ENCODE measurements around the gene AARS2. TPM values are rescaled to one million over a fixed set of nuclear protein-coding genes. Genes with fewer than 3 reads are reported as not detected.

The AARS2 gene
- total and polyA plus RNA-seq, 9 of the 15 experiments (the other 6 are each of a cell fraction or from before 2014, with no cell fraction given), result 0.97 to 34.0 (median 18.3) TPM

DNA sequence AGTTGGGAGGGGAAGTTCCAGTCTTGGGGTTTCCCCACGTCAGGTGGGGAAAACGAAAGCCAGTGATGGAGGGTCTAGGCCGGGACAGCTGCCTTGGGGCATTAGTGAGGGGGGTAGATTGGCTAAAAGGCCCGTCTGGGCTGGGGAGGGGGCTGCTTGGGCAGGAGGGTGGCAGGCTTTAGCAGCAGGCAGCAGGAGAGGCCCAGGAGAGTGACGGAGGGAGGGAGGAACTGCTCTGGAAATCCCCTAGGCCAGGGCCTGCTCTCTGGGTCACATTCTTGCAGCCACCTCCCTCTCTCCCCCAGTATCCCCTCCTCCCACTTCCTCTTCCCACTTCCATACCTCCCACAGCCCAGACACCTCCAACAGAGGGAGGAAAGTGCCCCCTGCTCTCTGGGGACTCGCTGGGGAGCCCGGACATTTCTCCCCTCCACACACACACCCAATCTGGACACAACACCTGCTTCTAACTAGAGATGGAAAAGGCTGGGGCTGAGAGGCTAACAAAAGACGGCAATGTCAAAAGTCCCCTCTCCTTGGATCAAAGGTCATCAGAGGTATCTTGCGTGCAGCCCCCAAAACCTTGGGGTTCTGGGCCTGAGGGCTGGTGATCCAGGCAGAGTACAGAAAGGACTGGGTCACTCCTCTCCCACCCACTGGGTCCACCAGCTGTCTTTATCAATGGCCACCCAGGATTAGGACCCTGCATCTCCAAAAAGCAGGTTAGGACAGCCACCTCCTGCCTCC, 49.6 kb downstream of the AARS2 start:
- H3K79me2 ChIP-seq (ENCODE audit: control insufficient read depth, insufficient read depth, low read length), result peaks cover 17% of the 10 kb centered on the region
- peaks cover 41% of the 10 kb centered on the region; the same call in 1 of the 3 replicates for H3K36me3 ChIP-seq (ENCODE audit: control insufficient read depth, insufficient read depth, low read length)
- no peak overlapping the region; the same call in 2 of the 3 replicates for H3K27ac ChIP-seq (ENCODE audit: extremely low read depth, low read depth, low read length)
- H3K4me1 ChIP-seq (replicated peaks in 1 of 2; ENCODE audit: control insufficient read depth in 2 of 2, insufficient read depth in 2 of 2, low read length in 2 of 2), result peaks cover 19 to 34% of the 10 kb centered on the region in 2 experiments; a peak in 4 of 5 replicates
- no peak overlapping the region for H2AFZ ChIP-seq (ENCODE audit: low read depth, low read length)
- no peaks in the 10 kb centered on the region for H4K20me1 ChIP-seq (replicated peaks; ENCODE audit: control insufficient read depth, insufficient read depth, low read length)
- H3K27me3 ChIP-seq (ENCODE audit: control insufficient read depth in 2 of 2, insufficient read depth in 2 of 2, low read length in 2 of 2), result peaks cover 2% of the 10 kb centered on the region in 2 experiments; a peak in 3 of 5 replicates
- no peaks in the 10 kb centered on the region for H3K9me1 ChIP-seq (ENCODE audit: control insufficient read depth, insufficient read depth, low read length)
- H3K9me3 ChIP-seq (replicated peaks; ENCODE audit: control insufficient read depth, insufficient read depth, low read depth, low read length), result no peaks in the 10 kb centered on the region
- POLR2A ChIA-PET, result interaction anchor here (0.5 to 8.2 kb wide), 8 partner anchors 9 to 367 kb away, joined by 3 to 69 read pairs (median 4); partner anchors contain the start of gene HSP90AB1
- 43% methylated on average over 8 of the region's 9 CpGs for WGBS (ENCODE audit: insufficient coverage, low coverage, missing lambda C conversion rate)
- intact Hi-C loops (cut with micrococcal nuclease) (loop anchor here (1.0 kb wide), 1 partner anchor 91 kb away; no protein-coding TSS in a partner anchor), in situ Hi-C loops (cut with MboI) (no loop called here)
- H3K9ac ChIP-seq (ENCODE audit: insufficient read depth in 1 of 2, low read depth in 2 of 2, low read length in 2 of 2), result peak overlapping the region in 1 of 2 experiments; percentile 94; a peak in 2 of 4 replicates
- H3K4me2 ChIP-seq (ENCODE audit: insufficient read depth, low read length), result peak overlapping the region; percentile 90
- ATAC-seq (no peak), FAIRE-seq (peak; percentile 46), DNase-seq (ENCODE audit: extremely low read depth in 1 of 4, low spot score in 3 of 4) (peak in 2 of 4 experiments; percentile 39 to 40)
- BruUV-seq (replicated peaks), result no TSS peak
- H3K4me3 ChIP-seq, result peak overlapping the region; percentile 83
- CTCF ChIA-PET (ENCODE audit: low intra/inter-chr PET ratio), result interaction anchor here (1.0 kb wide), 1 partner anchor 540 kb away, joined by 5 read pairs; no protein-coding TSS in a partner anchor
- TF ChIP-seq TAF7 (tag; IDR thresholded peaks at IDR 0.05) (no peak), SPI1 (IDR thresholded peaks at IDR 0.05; ENCODE audit: borderline replicate concordance, low read depth, low read length) (peak; percentile 92), ARHGAP35 (IDR thresholded peaks at IDR 0.05; ENCODE audit: partially characterized antibody) (no peak), ZFX (CRISPR knock-in tag; IDR thresholded peaks at IDR 0.05) (peak; percentile 26; the same call in 1 of the 2 replicates), ELF1 (tag; IDR thresholded peaks at IDR 0.05) (peak; percentile 25; the same call in 1 of the 2 replicates), PHB (CRISPR knock-in tag; IDR thresholded peaks at IDR 0.05) (0 out of 2 replicates have a peak, but pooled peaks have one; percentile 25), ZNF263 (CRISPR knock-in tag; IDR thresholded peaks at IDR 0.05; ENCODE audit: borderline replicate concordance) (peak; percentile 8; the same call in 1 of the 2 replicates), ZNF384 (IDR thresholded peaks at IDR 0.05; ENCODE audit: low read depth, low read length) (no peak), ZNF780A (CRISPR knock-in tag; IDR thresholded peaks at IDR 0.05) (peak; percentile 15; the same call in 1 of the 2 replicates), HMG20A (CRISPR knock-in tag; conservative IDR thresholded peaks at IDR 0.05) (no peak), EGR1 (conservative IDR thresholded peaks at IDR 0.05) (0 out of 2 replicates have a peak, but pooled peaks have one; percentile 16)
- TF ChIP-seq, protein P1, sequence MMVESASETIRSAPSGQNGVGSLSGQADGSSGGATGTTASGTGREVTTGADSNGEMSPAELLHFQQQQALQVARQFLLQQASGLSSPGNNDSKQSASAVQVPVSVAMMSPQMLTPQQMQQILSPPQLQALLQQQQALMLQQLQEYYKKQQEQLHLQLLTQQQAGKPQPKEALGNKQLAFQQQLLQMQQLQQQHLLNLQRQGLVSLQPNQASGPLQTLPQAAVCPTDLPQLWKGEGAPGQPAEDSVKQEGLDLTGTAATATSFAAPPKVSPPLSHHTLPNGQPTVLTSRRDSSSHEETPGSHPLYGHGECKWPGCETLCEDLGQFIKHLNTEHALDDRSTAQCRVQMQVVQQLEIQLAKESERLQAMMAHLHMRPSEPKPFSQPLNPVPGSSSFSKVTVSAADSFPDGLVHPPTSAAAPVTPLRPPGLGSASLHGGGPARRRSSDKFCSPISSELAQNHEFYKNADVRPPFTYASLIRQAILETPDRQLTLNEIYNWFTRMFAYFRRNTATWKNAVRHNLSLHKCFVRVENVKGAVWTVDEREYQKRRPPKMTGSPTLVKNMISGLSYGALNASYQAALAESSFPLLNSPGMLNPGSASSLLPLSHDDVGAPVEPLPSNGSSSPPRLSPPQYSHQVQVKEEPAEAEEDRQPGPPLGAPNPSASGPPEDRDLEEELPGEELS (CRISPR knock-in tag; IDR thresholded peaks at IDR 0.05; ENCODE audit: borderline replicate concordance), result no peak
- TF ChIP-seq, protein P2, sequence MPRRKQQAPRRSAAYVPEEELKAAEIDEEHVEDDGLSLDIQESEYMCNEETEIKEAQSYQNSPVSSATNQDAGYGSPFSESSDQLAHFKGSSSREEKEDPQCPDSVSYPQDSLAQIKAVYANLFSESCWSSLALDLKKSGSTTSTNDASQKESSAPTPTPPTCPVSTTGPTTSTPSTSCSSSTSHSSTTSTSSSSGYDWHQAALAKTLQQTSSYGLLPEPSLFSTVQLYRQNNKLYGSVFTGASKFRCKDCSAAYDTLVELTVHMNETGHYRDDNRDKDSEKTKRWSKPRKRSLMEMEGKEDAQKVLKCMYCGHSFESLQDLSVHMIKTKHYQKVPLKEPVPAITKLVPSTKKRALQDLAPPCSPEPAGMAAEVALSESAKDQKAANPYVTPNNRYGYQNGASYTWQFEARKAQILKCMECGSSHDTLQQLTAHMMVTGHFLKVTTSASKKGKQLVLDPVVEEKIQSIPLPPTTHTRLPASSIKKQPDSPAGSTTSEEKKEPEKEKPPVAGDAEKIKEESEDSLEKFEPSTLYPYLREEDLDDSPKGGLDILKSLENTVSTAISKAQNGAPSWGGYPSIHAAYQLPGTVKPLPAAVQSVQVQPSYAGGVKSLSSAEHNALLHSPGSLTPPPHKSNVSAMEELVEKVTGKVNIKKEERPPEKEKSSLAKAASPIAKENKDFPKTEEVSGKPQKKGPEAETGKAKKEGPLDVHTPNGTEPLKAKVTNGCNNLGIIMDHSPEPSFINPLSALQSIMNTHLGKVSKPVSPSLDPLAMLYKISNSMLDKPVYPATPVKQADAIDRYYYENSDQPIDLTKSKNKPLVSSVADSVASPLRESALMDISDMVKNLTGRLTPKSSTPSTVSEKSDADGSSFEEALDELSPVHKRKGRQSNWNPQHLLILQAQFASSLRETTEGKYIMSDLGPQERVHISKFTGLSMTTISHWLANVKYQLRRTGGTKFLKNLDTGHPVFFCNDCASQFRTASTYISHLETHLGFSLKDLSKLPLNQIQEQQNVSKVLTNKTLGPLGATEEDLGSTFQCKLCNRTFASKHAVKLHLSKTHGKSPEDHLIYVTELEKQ (CRISPR knock-in tag; IDR thresholded peaks at IDR 0.05), result no peak
- TF ChIP-seq, protein P3, sequence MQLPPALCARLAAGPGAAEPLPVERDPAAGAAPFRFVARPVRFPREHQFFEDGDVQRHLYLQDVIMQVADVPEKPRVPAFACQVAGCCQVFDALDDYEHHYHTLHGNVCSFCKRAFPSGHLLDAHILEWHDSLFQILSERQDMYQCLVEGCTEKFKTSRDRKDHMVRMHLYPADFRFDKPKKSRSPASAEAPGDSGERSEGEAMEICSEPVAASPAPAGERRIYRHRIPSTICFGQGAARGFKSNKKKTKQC (CRISPR knock-in tag; IDR thresholded peaks at IDR 0.05), result 0 out of 2 replicates have a peak, but pooled peaks have one; percentile 8
